Renal cortical epithelial cell (primary cell): ENCODE data around the gene ANKIB1. TPM values are rescaled to one million over a fixed set of nuclear protein-coding genes. Genes with fewer than 3 reads are reported as not detected.
A peak's percentile ranks its signal among the peaks of the same experiment; 100 is the strongest.

ENCODE experiments used
- DNase-seq: peaks from one replicate; pipeline ENCODE4 v3.0.0-alpha.2; 2011; ENCODE audit warnings: low read depth
- total RNA-seq: library from RNA; depleted of rRNA; stranded (reverse); fragments of >200 nt; gene quantifications from 2 replicates; pipeline ENCODE4 v1.2.3, GENCODE V29; 2014

Gene ANKIB1
- total RNA-seq, 1 donor from 2014 or later, result 80.2 TPM

- no peak for DNase-seq
Measured at GRCh38 chr7:92268921-92269320, 23.1 kb downstream of the ANKIB1 start.

DNA sequence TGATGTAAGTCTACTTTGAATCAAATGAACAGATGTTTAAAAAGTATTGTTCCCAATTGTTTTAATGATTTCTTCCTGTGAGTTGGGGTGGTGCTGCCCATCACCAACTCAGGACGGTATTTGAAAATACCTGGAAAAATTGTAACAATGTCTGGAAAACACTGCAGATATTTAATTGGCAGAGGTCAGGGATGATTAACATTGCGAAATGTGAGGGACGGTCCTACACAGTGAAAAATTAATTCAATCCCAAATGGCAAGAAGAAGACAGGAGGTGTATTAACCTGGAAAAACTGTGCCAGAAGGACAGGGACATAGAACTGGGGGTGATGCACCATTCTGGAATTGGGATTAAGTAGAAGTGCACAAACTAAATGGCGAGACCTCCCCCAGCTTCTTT, 29.6 kb downstream of the ANKIB1 start:
- DNase-seq, result no peak

DNA sequence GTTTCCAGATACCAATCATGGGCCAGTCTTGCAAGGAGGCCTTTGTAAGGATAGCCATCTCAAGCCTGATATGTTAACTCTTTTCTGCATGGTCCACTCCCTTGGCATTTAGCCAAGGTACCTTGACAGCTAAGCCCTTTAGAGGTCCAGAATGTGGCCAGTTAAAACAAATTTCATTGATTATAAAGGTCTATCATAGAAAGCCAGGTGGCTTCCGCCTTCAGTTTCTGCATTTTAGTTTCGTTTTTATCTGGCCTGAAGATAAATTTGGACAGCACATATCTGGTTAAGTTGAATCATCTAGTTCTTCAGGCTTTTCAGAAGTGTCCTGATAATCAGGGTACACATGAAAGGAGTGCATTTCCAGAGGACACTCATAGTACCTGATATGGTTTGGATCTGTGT, 30.7 kb downstream of the ANKIB1 start:
- DNase-seq, result no peak

- DNase-seq, result no peak
Measured at GRCh38 chr7:92279396-92280031, 33.7 kb downstream of the ANKIB1 start.

- no peak for DNase-seq
Measured at GRCh38 chr7:92281031-92281430, 35.3 kb downstream of the ANKIB1 start.

DNA sequence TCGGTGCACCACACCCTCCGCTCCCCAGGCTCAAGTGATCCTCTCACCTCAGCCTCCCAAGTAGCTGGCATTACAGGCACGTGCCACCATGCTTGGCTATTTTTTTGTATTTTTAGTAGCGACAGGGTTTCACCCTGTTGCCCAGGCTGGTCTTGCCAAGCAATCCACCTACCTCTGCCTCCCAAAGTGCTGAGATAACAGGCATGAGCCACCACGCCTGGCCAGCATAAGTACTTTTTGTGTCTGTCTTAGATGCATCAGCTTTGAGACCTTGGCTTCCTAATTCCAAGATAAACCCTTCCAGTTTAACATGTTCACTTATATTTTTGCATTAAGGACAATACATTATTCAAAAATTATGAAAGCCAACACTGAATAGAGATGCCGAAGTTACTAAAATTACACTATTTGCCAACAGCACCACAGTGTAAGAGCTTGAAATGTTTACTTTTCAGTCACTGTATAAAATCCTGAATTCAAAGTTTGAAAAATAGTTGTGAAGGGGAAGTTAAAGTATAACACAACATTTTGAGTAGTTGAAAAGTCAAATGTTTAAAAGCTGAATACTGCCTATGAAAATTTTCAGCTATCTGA, 36.5 kb downstream of the ANKIB1 start:
- DNase-seq, result no peak

- DNase-seq, result no peak
Measured at GRCh38 chr7:92282930-92283329, 37.2 kb downstream of the ANKIB1 start.

DNA sequence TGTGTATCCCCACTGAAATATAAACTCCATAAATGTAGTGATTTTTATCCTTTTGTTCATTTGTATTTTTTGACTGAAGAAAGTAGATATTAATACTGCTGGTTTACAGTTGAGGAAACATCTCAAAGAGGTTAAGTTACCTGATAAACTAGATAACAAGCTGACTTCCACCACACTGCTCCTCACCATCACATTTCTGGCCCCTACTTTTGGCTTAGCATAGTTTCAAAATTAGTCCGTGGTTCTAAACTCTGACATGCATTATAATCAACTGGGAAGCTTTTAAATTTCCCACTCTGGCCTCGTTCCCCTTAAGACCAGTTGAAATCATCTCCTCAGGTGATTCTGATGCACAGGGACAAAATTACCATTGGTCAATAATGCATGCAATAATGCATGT, 43.5 kb downstream of the ANKIB1 start:
- no peak for DNase-seq

GRCh38 chr7:92292981-92293380, 47.2 kb downstream of the ANKIB1 start:
- no peak for DNase-seq

GRCh38 chr7:92293896-92294590, 48.3 kb downstream of the ANKIB1 start:
- peak; percentile 21 for DNase-seq

- DNase-seq, result no peak
Measured at GRCh38 chr7:92295391-92295790, 49.6 kb downstream of the ANKIB1 start.

- no peak for DNase-seq
Measured at GRCh38 chr7:92296235-92296634, 50.5 kb downstream of the ANKIB1 start.

GRCh38 chr7:92296880-92297445, 51.2 kb downstream of the ANKIB1 start:
- DNase-seq, result no peak

- no peak for DNase-seq
Measured at GRCh38 chr7:92297736-92298135, 52.0 kb downstream of the ANKIB1 start.

DNA sequence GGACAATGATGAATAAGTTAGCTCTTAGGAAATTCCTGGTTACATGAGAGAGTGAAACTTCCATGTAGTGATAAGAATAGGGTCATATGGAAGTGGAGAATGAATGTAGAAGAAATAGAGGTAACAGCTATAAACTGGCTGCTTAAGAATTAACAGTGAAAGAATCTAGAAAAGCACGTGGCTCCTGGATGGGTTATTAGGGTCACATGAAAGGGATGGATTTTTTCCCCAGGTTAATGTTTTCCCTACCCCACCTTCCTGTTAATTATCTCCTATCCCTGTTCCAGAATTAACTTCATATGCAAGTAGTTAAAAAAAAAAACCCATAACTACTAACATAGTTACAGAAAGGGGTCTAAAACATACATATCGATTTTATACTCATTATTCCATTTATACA, 58.0 kb downstream of the ANKIB1 start:
- DNase-seq, result peak; percentile 72

DNA sequence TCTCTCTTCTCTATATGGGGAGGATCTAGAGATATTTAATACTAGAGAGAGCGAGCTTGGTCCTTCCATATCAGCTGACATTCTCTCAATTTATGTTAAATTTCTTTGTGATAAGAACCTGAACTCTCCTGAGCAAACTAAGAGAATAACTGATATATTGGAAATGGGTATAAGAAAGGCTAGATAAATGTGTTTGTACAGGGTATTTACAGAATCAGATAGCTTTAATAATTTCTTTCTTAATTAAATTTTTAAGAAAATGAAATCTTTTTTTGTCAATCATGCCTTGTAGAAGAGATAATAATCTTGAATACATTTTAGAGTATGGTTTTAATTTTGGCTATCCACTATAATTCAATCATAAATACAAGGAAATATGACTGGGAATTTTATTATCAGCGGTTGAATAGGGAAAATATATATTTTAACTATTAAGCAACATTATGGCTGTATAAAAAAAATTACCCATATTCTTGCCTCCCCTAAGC, 58.7 kb downstream of the ANKIB1 start:
- DNase-seq, result no peak

- DNase-seq, result no peak
Measured at GRCh38 chr7:92306153-92306552, 60.4 kb downstream of the ANKIB1 start.

- DNase-seq, result peak; percentile 44
Measured at GRCh38 chr7:92313055-92313454, 67.3 kb downstream of the ANKIB1 start.

DNA sequence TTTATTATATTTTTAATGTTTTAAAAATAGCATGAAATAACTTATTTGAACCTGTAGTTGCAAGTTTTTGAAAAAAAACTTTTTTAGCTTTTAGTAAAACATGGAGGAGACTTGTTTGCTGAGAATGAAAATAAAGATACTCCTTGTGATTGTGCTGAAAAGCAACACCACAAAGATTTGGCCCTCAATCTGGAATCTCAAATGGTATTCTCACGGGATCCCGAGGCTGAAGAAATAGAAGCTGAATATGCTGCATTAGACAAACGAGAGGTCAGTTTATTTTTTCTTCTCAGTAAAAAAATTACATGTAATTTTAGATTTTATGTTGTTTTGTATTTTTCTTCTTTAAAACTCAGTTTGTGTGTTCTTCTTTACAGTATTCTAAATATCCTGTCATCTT, 73.5 kb downstream of the ANKIB1 start:
- no peak for DNase-seq

GRCh38 chr7:92325173-92325572, 79.4 kb downstream of the ANKIB1 start:
- no peak for DNase-seq

- no peak for DNase-seq
Measured at GRCh38 chr7:92325858-92326257, 80.1 kb downstream of the ANKIB1 start.

- DNase-seq, result peak; percentile 21
Measured at GRCh38 chr7:92330835-92331438, 85.2 kb downstream of the ANKIB1 start.
